Left hindlimb (tissue), 1 donor: ENCODE results near the gene FHAD1.

Source experiments
- DNase-seq: peaks from one replicate; pipeline ENCODE4 v3.0.0-alpha.2; 2018

Gene FHAD1

DNA sequence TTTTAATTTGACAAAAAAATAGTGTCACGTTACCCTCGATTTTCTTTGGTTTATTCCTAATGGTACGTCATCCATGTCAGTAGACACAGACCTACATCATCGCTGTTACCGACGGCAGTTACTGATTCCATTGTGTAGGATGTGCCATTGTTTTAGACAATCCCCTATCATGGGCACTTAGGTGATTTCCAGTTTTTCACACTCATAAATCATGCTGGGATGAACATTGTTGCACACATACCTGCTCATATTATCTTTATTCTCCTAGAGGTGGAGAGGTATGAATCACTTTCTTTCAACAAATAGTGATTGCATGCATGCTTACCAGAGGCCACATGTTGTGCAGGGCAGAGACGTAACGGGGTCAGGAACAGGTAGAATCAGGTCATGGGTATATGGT is 83.0 kb downstream of the FHAD1 start:
- no peak for DNase-seq

DNA sequence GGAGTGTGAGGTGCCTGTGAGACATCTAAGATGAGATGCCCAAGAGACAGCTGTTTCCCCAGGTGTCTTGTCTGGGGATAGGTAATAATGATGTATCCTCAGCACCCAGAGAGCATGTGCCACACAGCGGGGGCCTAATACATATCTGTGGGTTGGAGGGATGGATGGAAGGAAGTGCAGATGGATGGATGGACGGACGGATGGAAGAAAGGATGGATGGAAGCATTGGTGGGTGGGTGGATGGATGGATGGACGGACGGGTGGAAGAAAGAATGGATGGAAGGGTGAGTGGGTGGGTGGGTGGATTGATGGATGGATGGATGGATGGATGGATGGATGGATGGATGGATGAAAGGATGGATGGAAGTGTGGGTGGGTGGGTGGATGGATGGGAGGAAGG is 84.2 kb downstream of the FHAD1 start:
- peak; percentile 21 for DNase-seq

DNA sequence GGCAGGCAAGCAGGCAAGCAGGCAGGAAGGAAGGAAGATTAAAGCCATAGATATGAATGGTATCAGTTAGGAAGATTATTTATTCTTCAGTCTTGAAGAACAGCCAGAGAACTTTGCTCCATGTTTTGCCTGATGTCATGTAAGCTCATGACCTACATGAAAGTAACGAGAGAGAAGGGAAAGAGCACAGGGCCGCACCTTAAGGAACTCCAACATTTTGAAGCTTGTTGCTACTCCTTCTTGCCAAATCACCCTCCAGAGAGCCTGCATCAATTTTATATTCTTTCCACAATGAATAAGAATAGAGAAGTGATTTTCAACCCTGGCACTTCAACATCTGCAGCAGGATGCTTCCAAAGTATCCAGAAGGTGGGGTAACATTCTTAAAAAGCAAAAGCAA is 84.7 kb downstream of the FHAD1 start:
- peak; percentile 0 for DNase-seq

DNA sequence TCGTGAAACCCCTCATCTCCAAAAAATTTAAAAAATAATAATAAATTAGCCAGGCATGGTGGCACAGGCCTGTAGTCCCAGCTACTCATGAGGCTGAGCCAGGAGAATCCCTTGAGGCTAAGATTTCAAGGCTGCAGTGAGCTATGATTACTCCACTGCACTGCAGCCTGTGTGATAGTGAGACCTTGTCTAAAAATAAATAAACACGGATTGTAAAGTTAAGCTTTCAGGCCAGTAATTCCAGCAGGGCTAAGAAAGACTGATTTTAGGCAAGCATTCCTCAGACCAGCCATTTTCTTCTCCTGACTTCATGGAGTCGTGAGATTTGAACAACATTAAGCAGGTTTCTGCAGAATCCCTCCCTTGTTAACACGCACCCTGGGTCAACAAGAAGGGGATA is 85.5 kb downstream of the FHAD1 start:
- no peak for DNase-seq

DNA sequence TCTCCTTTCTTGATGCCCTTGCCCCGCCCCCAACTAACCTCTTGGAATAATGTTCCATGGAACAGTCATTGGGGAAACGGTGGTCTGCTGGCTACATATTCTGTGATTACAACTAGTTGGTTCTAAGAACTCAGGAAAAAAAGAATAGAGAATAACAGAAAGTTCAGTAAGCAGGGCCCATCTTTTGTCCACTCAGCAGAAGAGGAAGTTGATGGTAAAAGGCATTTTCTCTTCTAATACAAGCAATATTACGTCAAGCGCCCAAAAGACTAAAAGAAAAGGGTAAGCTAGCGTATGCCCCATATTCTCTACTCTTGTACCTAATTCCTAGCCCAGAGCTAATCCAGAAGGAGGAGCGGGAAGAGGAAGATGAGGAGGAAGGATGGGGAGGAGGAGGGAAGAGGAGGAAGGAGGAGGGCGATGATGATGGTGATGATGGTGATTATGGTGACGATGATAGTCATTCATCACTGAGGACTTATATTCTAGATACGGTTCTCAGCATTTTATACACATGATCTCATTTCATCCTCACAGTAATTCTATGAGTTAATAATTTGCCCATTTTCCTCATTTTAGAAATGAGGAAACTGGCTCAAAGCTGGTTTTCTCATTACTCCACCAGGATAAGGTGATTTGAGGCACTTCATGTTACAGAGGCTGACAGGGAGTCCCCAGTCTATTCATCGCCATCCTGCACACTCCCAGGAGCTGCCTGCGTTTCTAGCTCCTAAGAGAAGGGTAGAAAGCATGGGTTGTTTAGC is 86.1 kb downstream of the FHAD1 start:
- DNase-seq, result peak; percentile 0

DNA sequence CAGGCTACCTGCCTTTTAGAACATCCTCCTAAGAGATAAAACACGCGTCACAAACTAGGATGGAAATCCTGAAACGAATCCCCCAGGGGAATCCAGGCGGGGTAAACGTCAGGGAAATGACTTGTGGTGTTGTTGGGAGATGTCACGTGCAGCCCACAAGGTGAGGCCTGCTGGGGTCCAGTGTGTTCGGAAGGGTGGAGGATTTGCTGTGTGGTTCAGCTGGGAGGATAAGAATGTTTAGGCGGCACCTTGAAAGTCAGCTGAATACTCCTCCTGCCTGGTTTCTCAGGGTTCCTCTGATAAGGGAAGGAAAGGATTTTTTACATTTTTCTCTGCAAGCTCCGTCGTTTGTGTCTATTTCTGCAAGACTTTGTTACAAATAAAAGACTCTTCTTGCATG is 88.0 kb downstream of the FHAD1 start:
- DNase-seq, result no peak

DNA sequence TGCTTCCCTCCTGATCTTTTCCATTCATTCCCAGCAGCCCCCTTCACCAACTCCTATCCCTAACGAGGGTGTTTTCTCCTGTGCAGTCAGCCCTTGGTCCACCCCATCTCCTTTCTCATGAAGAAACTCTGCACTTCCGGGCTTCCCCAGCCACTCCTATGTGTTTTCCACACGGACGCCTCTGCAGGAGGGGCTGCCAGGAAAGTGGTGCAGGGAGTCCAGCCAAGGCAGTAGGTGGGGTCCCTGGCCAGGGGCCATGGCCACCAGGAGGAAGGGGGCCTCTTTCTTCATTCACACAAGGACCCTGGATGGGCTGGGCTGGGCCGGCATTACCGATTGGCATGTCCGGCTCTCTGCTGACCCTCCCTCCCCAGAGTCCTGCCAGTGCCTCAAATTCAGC is 89.8 kb downstream of the FHAD1 start:
- peak; percentile 59 for DNase-seq

DNA sequence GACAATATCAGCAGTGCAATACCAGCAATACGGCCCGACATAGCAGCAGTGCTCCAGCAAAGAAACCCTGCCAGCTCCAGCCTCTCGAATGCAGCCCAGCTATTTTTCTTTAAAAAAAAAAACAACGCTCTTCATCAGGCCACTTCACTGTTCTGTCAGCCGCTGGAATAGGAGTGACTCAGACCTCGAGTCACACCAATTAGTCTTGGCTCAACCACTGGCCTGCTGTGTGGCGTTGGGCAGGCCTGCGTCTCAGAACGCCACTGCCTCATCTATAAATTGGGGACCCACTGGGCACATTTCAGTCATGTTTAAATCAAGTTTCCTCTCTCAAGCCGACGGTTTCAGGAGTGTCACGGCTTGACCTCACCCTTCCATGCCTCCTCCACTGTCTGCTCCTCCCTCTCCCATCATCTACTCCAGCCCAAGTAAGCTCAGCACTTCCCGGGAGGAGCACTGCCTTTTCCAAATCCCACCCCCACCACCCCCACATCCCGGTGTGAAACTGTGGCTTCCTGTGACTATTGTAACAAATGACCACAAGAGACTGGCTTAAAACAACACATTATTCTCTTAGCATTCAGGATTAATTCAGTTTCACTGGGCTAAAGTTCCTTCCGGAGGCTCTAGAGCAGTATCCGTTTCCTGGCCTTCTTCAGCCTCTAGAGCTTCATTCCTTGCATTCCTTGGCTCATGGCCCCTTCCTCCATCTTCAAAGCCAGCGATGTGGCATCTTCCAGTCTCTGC is 90.8 kb downstream of the FHAD1 start:
- peak; percentile 53 for DNase-seq

DNA sequence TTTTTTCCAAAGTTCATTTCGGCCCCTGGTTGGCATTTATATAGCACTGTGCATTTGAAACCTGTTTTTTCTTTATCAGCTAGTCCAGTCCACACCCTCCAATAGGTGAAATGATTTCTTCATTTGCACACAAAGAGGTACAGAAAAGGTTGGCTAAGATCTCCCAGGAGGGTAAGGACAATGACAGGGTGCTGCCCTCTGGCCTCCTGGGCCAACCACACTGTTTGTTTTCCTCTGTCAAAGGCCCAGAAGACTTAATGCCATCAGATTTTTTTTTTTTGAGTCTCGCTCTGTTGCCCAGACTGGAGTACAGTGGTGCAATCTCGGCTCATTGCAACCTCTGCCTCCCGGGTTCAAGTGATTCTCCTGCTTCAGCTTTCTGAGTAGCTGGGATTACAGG is 92.5 kb downstream of the FHAD1 start:
- DNase-seq, result peak; percentile 3

DNA sequence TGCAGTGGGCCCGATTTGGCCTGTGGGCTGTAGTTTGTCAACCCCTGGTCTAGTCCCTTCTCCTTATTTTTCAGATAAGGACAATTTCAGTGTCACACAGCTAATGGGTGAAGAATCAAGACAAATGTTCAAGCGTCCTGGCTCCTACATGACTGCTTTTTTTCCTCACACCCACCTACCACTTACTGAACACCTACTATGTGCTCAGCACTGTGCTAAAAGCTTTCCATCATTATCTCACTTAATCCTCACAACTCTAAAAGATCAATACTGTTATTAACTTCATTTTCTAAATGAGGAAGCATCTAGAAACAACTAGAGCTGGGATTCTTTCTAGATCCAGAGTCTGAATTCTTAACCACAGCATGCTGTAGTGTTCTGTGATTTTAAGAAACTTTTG is 94.2 kb downstream of the FHAD1 start:
- DNase-seq, result no peak

DNA sequence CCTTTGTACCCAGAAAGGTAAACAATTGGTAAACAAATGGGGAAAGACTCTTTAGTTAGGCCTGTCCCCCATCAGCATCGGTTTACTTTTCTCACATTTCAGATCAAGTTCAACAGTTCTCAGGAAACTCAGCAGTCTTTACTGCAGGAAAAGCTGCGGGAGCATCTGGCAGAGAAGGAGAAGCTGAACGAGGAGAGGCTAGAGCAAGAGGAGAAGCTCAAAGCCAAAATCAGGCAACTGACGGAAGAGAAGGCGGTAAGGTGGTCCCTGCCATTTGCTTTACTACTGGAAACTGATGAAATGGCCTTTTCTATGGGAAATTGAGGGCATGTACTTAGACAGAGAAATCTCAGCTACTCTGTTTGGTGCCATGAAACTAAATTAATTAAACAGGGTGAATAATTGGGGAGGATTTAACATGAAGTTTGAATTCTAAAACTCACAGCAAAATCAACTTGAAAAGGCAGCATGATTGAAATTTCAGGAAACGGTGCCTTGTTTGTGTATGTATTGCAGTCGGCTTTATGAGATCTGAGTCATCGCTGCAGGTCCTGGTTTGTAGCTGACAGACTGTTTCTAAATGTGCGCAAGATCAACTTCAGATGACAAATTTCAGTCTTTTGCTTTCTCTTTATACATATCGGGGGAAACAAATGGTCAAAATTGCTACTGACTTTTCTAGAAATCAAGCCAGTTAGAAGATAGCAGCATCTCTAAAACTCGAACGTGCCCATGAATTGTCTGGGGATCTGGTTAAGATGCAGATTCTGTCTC is 94.8 kb downstream of the FHAD1 start:
- DNase-seq, result peak; percentile 18

DNA sequence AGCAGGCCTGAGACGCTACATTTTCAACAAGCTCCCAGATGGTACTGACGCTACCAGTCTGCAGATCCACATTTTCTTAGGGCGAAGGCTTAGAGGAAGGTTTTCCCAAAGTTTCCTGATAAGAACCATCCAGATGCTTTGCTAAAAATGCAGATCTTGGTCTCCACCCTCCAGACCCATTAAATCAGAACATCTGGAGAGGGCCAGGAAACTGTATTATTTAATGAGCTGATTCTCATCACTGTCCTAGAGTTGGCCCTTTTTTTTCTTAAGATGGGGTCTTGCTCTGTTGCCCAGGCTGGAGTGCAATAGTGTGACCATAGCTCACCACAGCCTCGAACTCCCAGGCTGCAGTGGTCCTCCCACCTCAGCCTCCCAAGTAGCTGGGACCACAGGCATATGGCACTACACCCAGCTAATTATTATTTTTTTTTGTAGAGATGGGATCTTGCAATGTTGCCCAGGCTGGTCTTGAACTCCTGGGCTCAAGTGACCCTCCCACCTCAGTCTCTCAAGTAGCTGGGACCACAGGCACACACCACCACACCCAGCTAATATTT is 95.5 kb downstream of the FHAD1 start:
- DNase-seq, result no peak

DNA sequence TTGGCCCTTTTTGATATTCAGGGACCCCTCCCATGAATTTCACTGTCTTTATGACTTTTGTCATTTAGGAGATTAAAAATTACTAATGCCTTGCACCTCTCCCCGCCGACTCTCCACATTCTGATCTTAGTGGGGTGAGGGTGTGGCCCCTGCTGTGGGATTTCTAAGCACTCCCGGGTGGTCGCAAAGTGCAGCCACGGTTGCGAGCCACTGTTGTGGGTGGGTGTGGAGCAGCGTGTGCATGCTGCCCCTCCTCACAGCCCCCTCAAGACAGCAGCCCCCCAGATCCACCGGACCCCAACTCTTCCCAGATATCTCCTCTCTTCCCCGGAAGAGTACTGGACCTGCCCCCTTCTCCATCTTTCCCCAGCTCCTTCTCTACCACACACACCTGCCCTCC is 96.1 kb downstream of the FHAD1 start:
- DNase-seq, result peak; percentile 20

DNA sequence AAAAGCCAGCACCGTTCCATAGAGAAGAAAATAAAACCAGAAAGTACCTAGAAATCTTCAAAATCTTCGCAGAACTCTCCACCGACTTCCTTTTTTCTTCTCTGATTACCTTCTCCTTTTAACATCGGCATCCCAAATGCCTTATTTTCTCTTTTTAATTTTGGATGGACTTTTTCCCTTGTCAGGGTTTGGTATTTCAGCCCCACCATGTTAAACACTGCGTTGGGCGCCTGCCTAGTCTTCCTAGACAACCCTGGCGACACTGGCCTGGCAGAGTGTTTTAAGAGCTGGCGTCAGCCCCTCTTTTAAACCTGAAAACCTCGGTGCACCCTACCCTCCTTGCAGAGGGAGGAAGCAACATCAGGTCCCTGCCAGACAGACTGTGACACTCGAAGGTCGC is 96.7 kb downstream of the FHAD1 start:
- peak; percentile 79 for DNase-seq

DNA sequence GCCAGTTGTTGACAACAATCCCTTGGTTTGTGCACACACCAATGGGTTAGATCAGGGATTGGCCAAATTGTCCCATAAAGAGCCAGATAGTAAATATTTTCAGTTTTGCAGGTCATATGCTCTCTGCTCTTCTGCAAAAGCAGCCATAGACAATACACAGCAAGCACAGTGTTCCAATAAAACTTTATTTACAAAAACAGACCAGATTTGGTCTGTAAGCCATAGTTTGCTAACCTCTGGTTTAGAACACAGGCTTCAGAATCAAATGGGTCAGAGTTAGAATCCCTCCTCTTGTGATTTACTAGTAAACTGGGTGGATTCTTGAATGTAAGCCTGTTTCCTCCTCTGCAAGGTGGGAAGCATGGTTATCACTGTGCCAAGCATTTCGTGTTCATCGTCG is 97.4 kb downstream of the FHAD1 start:
- DNase-seq, result no peak

DNA sequence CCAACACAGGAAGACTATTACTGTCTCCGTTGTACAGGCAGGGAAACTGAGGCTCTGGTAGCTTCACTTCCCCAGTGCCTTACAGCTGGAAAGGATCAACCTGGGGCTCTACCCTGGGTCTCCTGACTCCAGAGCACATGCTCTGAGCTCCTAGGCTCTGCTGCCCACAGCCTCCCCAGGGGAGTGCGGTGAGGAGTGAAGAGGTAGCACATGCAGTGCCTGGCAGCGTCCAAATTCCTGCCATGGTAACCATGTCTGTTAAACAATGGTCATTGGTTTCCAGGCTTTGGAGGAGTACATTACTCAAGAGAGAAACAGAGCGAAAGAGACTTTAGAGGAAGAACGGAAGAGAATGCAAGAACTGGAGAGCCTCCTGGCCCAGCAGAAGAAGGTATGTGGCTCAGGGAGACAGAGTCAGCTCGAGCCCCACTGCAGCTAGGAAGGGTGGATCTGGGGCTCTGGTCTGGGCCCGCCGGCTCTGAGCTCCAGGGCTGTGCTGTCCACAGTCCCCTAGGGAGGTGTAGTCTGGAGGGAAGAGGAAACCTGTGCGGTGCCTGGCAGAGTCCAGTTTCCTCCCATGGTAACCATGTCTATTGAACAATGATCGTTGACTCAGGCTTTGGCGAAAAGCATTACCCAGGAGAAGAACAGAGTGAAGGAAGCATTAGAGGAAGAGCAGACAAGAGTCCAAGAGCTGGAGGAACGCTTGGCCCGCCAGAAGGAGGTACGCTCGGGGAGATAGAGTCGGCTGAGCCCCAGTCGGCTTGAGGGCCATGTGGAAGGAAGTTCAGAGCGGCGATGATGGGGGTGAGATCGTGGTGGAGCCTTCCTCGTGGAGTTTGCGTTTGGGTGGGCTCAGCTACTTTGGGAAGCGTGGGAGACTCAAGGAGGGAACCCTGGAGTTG is 98.0 kb downstream of the FHAD1 start:
- no peak for DNase-seq

DNA sequence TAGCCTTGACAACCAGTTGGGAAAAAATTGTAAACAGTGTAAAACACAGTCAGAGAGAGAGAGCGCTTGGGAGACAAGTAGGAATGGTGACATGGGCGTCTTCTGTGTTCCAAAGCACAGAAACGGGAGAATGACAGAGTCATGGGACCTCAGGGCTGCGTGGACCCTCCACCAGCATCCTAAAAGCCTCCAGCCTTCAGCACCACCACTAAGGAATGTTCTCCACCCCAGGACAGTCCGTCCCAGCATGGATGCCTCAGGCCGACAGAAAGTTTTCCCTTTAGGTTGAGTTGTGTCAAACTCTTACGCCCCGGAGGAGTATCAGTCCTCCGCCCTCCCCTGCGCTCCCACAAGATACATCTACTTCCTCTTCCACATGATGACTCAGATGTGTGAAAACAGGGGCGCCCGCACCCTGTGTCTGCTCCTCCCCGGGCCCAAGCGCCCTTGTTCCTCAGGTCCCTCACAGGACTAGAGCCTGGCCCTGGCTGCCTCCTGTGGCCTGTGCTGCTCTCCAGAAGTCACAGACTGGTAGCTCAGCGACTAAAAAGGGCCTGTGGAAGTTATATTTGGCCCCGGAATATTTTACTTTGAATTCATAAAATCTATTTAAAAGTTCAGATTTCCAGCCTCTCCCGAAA is 98.8 kb downstream of the FHAD1 start:
- no peak for DNase-seq

DNA sequence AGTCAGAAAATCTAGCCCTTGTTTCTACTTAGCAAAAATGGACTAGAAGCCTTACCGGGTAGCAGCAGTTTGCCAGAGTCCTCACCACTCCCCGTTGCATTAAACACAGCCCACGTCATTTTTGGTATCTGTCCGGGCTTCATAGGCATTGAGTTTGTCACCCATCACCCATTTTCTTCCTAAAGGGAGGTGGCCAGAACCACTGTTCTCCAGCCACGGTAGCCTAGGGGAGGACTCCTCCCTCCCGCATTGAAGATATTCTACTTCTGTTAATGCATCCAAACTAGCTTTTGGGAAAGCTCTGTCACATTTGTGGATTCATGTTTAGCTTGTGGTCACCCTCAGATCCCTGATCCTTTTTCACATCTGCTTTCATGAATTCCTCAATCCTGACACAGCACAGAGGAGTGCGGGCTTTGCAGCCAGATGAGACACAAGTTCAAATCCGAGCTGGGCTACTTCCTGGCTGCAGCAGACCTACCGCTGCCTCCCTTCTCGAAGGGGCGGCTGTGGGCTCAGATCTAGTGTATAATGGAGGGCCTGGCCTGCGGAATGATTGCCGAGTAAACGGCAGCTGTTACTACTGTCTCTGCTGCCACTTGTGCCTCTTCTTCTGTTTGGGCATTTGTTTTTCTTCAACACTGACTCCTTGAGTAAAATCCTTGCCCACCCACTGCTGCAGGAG is 99.5 kb downstream of the FHAD1 start:
- no peak for DNase-seq

DNA sequence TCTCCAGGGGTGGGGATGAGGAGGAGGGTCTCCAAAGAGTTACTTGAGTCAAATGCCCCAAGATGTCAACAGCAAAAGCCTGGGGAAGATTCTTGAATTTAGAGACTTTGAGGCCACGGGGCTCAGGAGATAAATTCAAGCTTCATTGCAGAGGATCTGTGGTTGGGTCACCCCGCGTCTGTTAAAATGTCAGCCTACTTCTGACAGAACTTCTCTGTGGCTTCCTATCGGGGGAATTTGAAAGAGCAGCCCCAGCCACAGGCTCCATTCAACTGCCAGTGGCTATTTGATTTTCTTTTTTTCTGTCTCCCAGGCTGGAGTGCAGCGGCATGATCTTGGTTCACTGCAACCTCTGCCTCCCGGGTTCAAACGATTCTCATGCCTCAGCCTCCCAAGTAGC is 100.2 kb downstream of the FHAD1 start:
- no peak for DNase-seq

DNA sequence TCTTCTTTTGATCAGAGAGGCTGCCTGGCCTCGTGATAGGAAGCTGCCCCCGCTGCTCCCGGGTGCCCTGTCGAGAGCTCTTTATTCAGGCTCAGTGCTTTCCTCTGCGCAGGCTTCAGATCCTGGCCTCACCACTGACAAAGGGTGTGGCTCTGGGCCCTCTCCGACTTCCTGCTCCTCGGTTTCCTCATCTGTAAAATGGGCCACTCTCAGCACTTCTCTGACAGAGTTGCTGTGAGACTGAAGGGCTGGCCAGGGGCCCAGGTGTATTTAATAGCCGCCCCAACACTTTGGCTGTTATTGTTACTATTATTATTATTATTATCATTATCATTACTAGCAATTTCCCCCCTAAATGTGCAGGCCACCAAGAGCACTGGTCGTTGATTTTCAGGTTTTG is 101.6 kb downstream of the FHAD1 start:
- DNase-seq, result no peak

DNA sequence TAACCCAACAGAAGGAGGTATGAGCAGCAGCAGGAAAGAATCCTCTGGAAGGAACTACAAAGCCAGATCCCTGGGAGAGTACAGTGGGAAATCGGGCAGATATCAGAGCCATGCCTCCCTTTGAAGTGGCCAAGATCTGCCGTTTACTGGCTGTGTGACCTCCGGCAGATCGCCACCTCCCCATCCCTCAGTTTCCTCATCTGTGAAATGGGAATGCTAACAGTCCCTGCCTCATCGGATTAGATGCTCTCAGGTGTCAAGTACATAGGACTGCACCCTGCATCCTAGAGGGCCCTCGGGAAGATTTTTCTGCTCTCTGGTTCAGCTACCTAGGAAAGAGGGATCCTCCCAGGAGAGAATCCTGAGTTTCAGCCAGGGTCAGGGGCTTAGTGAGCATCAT is 102.1 kb downstream of the FHAD1 start:
- DNase-seq, result no peak
